ENCODE measurements around the gene ETV3L. TPM values are rescaled to one million over a fixed set of nuclear protein-coding genes. Genes with fewer than 3 reads are reported as not detected.
A peak's percentile ranks its signal among the peaks of the same experiment; 100 is the strongest.

The ETV3L gene
- total and polyA plus RNA-seq, 3 experiments from 2014 or later = not detected

- H3K4me1 Mint-ChIP-seq = peaks cover 36 to 57% (median 50%) of the 10 kb centered on the region in 3 donors
- H3K4me3 Mint-ChIP-seq = no peak overlapping the region
- Histone ChIP-seq H3K4me1 (ENCODE audit: insufficient read depth, low read length) (no peaks in the 10 kb centered on the region), H3K27me3 (ENCODE audit: insufficient read depth, low read length, poor library complexity, severe bottlenecking) (no peaks in the 10 kb centered on the region), H3K9me3 (ENCODE audit: low read length) (no peaks in the 10 kb centered on the region), H3K4me3 (ENCODE audit: low read length) (no peak overlapping the region), H3K36me3 (ENCODE audit: insufficient read depth, low read length) (peaks cover 33% of the 10 kb centered on the region), H3K27ac (ENCODE audit: low read depth, low read length) (no peak overlapping the region)
- peak overlapping the region in 2 of 8 donors; percentile 63 to 67 for H3K27ac Mint-ChIP-seq
- ChIA-PET CTCF (no interaction called here), POLR2A (no interaction called here)
- DNase-seq = no peak
- H3K9me3 Mint-ChIP-seq = no peaks in the 10 kb centered on the region
- H3K36me3 Mint-ChIP-seq = peaks cover 5 to 80% (median 20%) of the 10 kb centered on the region in 3 donors
- H3K27me3 Mint-ChIP-seq = no peaks in the 10 kb centered on the region
Measured at GRCh38 chr1:157124855-157125254, 25.2 kb upstream of the ETV3L start.

- no peaks in the 10 kb centered on the region for H3K4me1 ChIP-seq (ENCODE audit: insufficient read depth, low read length)
Measured at GRCh38 chr1:157119448-157119847, 19.8 kb upstream of the ETV3L start.

GRCh38 chr1:157119008-157119407, 19.4 kb upstream of the ETV3L start:
- Mint-ChIP-seq H3K9me3 (no peaks in the 10 kb centered on the region), H3K27me3 (no peaks in the 10 kb centered on the region), H3K4me3 (no peak overlapping the region), H3K27ac (peak overlapping the region in 2 of 8 donors; percentile 77 to 88), H3K4me1 (peaks cover 14 to 22% (median 20%) of the 10 kb centered on the region in 3 donors), H3K36me3 (peaks cover 5 to 30% (median 9%) of the 10 kb centered on the region in 3 donors)
- CTCF ChIA-PET = no interaction called here
- H3K36me3 ChIP-seq (ENCODE audit: insufficient read depth, low read length) = peaks cover 3% of the 10 kb centered on the region
- H3K4me3 ChIP-seq (ENCODE audit: low read length) = no peak overlapping the region
- no peaks in the 10 kb centered on the region for H3K27me3 ChIP-seq (ENCODE audit: insufficient read depth, low read length, poor library complexity, severe bottlenecking)
- no peak for DNase-seq
- POLR2A ChIA-PET = interaction anchor here (0.6 kb wide), 1 partner anchor 190 kb away, joined by 13 read pairs; no protein-coding TSS in a partner anchor
- H3K27ac ChIP-seq (ENCODE audit: low read depth, low read length) = no peak overlapping the region
- H3K9me3 ChIP-seq (ENCODE audit: low read length) = no peaks in the 10 kb centered on the region
- H3K4me1 ChIP-seq (ENCODE audit: insufficient read depth, low read length) = no peaks in the 10 kb centered on the region

More at GRCh38 chr1:157119448-157119847, 19.8 kb upstream of the ETV3L start:
- H3K27ac Mint-ChIP-seq = peak overlapping the region in 4 of 8 donors; percentile 29 to 90 (median 76)
- Histone ChIP-seq H3K4me3 (ENCODE audit: low read length) (no peak overlapping the region), H3K36me3 (ENCODE audit: insufficient read depth, low read length) (peaks cover 3% of the 10 kb centered on the region), H3K9me3 (ENCODE audit: low read length) (no peaks in the 10 kb centered on the region), H3K27me3 (ENCODE audit: insufficient read depth, low read length, poor library complexity, severe bottlenecking) (no peaks in the 10 kb centered on the region), H3K27ac (ENCODE audit: low read depth, low read length) (no peak overlapping the region)
- H3K36me3 Mint-ChIP-seq = peaks cover 5 to 35% (median 10%) of the 10 kb centered on the region in 3 donors
- no peaks in the 10 kb centered on the region for H3K9me3 Mint-ChIP-seq
- POLR2A ChIA-PET = interaction anchor here (0.6 kb wide), 1 partner anchor 191 kb away, joined by 13 read pairs; no protein-coding TSS in a partner anchor
- H3K4me1 Mint-ChIP-seq = peaks cover 19 to 26% (median 25%) of the 10 kb centered on the region in 3 donors
- CTCF ChIA-PET = no interaction called here
- H3K27me3 Mint-ChIP-seq = no peaks in the 10 kb centered on the region
- H3K4me3 Mint-ChIP-seq = no peak overlapping the region
- DNase-seq = no peak

GRCh38 chr1:157117527-157118057, 18.0 kb upstream of the ETV3L start:
- DNase-seq = no peak
- H3K9me3 ChIP-seq (ENCODE audit: low read length) = no peaks in the 10 kb centered on the region
- Mint-ChIP-seq H3K4me3 (no peak overlapping the region), H3K9me3 (peaks cover 0 to 2% (median 0%) of the 10 kb centered on the region in 5 donors), H3K27me3 (peaks cover 0 to 3% of the 10 kb centered on the region in 2 donors), H3K36me3 (peaks cover 0 to 16% (median 0%) of the 10 kb centered on the region in 3 donors), H3K4me1 (peaks cover 2 to 8% (median 6%) of the 10 kb centered on the region in 3 donors), H3K27ac (peak overlapping the region in 2 of 8 donors; percentile 47 to 60)
- POLR2A ChIA-PET = no interaction called here
- H3K27ac ChIP-seq (ENCODE audit: low read depth, low read length) = no peak overlapping the region
- H3K27me3 ChIP-seq (ENCODE audit: insufficient read depth, low read length, poor library complexity, severe bottlenecking) = no peaks in the 10 kb centered on the region
- CTCF ChIA-PET = interaction anchor here (1.0 kb wide), 1 partner anchor 28 kb away, joined by 3 read pairs; no protein-coding TSS in a partner anchor
- no peaks in the 10 kb centered on the region for H3K4me1 ChIP-seq (ENCODE audit: insufficient read depth, low read length)
- H3K4me3 ChIP-seq (ENCODE audit: low read length) = no peak overlapping the region
- no peaks in the 10 kb centered on the region for H3K36me3 ChIP-seq (ENCODE audit: insufficient read depth, low read length)

- H3K27me3 Mint-ChIP-seq = peaks cover 2 to 6% of the 10 kb centered on the region in 2 donors
- peaks cover 0 to 4% (median 0%) of the 10 kb centered on the region in 3 donors for H3K4me1 Mint-ChIP-seq
- H3K27ac ChIP-seq (ENCODE audit: low read depth, low read length) = no peak overlapping the region
- H3K36me3 ChIP-seq (ENCODE audit: insufficient read depth, low read length) = no peaks in the 10 kb centered on the region
- no peaks in the 10 kb centered on the region for H3K4me1 ChIP-seq (ENCODE audit: insufficient read depth, low read length)
- H3K36me3 Mint-ChIP-seq = peaks cover 0 to 12% (median 0%) of the 10 kb centered on the region in 3 donors
- DNase-seq = no peak
- no peaks in the 10 kb centered on the region for H3K27me3 ChIP-seq (ENCODE audit: insufficient read depth, low read length, poor library complexity, severe bottlenecking)
- ChIA-PET CTCF (interaction anchor here (1.0 kb wide), 1 partner anchor 27 kb away, joined by 3 read pairs; no protein-coding TSS in a partner anchor), POLR2A (no interaction called here)
- H3K4me3 ChIP-seq (ENCODE audit: low read length) = no peak overlapping the region
- peak overlapping the region in 3 of 8 donors; percentile 61 to 74 (median 68) for H3K27ac Mint-ChIP-seq
- peaks cover 0 to 2% (median 0%) of the 10 kb centered on the region in 5 donors for H3K9me3 Mint-ChIP-seq
- no peaks in the 10 kb centered on the region for H3K9me3 ChIP-seq (ENCODE audit: low read length)
- H3K4me3 Mint-ChIP-seq = no peak overlapping the region
Measured at GRCh38 chr1:157116737-157117103, 17.1 kb upstream of the ETV3L start.

- H3K27ac Mint-ChIP-seq = peak overlapping the region in 3 of 8 donors; percentile 32 to 74 (median 68)
- peaks cover 0 to 2% (median 0%) of the 10 kb centered on the region in 5 donors for H3K9me3 Mint-ChIP-seq
- Histone ChIP-seq H3K27ac (ENCODE audit: low read depth, low read length) (no peak overlapping the region), H3K4me3 (ENCODE audit: low read length) (no peak overlapping the region), H3K9me3 (ENCODE audit: low read length) (no peaks in the 10 kb centered on the region), H3K27me3 (ENCODE audit: insufficient read depth, low read length, poor library complexity, severe bottlenecking) (no peaks in the 10 kb centered on the region), H3K4me1 (ENCODE audit: insufficient read depth, low read length) (no peaks in the 10 kb centered on the region), H3K36me3 (ENCODE audit: insufficient read depth, low read length) (no peaks in the 10 kb centered on the region)
- peaks cover 2 to 13% of the 10 kb centered on the region in 2 donors for H3K27me3 Mint-ChIP-seq
- POLR2A ChIA-PET = no interaction called here
- no peak for DNase-seq
- H3K36me3 Mint-ChIP-seq = peaks cover 0 to 8% (median 0%) of the 10 kb centered on the region in 3 donors
- peaks cover 0 to 4% (median 0%) of the 10 kb centered on the region in 3 donors for H3K4me1 Mint-ChIP-seq
- CTCF ChIA-PET = no interaction called here
- no peak overlapping the region for H3K4me3 Mint-ChIP-seq
Measured at GRCh38 chr1:157115851-157116736, 16.5 kb upstream of the ETV3L start.

- no peak for DNase-seq
- Mint-ChIP-seq H3K36me3 (peaks cover 0 to 4% (median 0%) of the 10 kb centered on the region in 3 donors), H3K4me3 (no peak overlapping the region), H3K9me3 (peaks cover 0 to 2% (median 0%) of the 10 kb centered on the region in 5 donors), H3K27ac (no peak overlapping the region), H3K27me3 (peaks cover 6 to 17% of the 10 kb centered on the region in 2 donors), H3K4me1 (peaks cover 0 to 4% (median 0%) of the 10 kb centered on the region in 3 donors)
- Histone ChIP-seq H3K9me3 (ENCODE audit: low read length) (no peaks in the 10 kb centered on the region), H3K27me3 (ENCODE audit: insufficient read depth, low read length, poor library complexity, severe bottlenecking) (no peaks in the 10 kb centered on the region), H3K4me1 (ENCODE audit: insufficient read depth, low read length) (no peaks in the 10 kb centered on the region), H3K27ac (ENCODE audit: low read depth, low read length) (no peak overlapping the region), H3K36me3 (ENCODE audit: insufficient read depth, low read length) (no peaks in the 10 kb centered on the region), H3K4me3 (ENCODE audit: low read length) (no peak overlapping the region)
- CTCF ChIA-PET = interaction anchor here (1.9 kb wide), 1 partner anchor 19 kb away, joined by 4 read pairs; no protein-coding TSS in a partner anchor
- POLR2A ChIA-PET = no interaction called here
Measured at GRCh38 chr1:157115429-157115838, 15.8 kb upstream of the ETV3L start.

Data from CD8-positive, alpha-beta memory T cell (primary cell).